ENCODE data around the gene EML5. TPM values are rescaled to one million over a fixed set of nuclear protein-coding genes. Genes with fewer than 3 reads are reported as not detected.

Gene EML5
- total RNA-seq, 1 donor from 2014 or later, result 0.49 TPM

DNA sequence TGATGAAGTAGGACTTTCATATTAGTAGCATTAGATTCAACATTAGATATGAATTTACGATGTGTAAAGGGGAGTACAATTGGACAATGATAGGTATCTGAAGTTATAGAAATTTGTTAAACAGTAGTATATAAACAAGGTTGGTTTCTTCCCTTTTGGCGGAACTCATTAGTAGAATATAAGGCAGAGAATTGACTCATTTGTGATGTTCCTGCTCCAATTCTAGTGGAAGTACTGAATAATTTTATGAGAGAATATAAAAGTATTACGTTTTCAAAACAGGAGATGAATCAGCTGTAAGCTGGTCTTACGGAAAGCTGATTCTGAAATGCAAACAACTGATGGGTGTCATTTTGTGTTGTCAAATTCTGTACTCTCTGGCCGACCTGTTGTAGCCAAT, 216.5 kb downstream of the EML5 start:
- peaks cover 11 to 84% of the 10 kb centered on the region in 2 donors for H3K36me3 ChIP-seq
- no peaks in the 10 kb centered on the region for H3K9me3 ChIP-seq
- no peaks in the 10 kb centered on the region for H3K4me1 ChIP-seq
- DNase-seq (ENCODE audit: extremely low spot score in 2 of 2), result no peak
- intact Hi-C loops (cut with DNase I), result no loop called here
- TF ChIP-seq, protein P1, sequence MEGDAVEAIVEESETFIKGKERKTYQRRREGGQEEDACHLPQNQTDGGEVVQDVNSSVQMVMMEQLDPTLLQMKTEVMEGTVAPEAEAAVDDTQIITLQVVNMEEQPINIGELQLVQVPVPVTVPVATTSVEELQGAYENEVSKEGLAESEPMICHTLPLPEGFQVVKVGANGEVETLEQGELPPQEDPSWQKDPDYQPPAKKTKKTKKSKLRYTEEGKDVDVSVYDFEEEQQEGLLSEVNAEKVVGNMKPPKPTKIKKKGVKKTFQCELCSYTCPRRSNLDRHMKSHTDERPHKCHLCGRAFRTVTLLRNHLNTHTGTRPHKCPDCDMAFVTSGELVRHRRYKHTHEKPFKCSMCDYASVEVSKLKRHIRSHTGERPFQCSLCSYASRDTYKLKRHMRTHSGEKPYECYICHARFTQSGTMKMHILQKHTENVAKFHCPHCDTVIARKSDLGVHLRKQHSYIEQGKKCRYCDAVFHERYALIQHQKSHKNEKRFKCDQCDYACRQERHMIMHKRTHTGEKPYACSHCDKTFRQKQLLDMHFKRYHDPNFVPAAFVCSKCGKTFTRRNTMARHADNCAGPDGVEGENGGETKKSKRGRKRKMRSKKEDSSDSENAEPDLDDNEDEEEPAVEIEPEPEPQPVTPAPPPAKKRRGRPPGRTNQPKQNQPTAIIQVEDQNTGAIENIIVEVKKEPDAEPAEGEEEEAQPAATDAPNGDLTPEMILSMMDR (IDR thresholded peaks at IDR 0.05), result no peak
- no peak for TF ChIP-seq POLR2AphosphoS5 (IDR thresholded peaks at IDR 0.05; ENCODE audit: insufficient read depth in 1 of 2, low read depth in 1 of 2)
- no peak for TF ChIP-seq POLR2A (IDR thresholded peaks at IDR 0.05)
- no peak overlapping the region for H3K4me3 ChIP-seq
- H3K27ac ChIP-seq, result no peak overlapping the region
- H3K27me3 ChIP-seq, result no peaks in the 10 kb centered on the region

DNA sequence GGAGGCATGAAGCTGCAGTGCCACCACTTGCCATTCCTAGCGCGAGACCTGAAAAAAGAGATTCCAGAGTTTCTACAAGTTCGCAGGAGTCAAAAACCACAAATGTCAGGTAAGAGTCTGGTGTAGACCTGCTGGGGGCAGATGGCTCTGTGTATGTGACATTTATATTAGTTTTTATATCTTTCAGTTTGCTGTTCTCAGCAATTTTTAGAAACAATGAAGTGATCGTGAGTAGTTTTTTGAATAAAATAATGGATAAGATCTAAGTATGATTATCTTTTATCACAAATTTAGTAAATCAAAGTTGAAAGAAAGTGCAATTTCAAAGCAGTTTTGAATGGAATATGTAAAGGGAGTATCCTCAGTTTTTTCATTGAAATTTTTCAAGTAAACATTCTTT, 220.6 kb downstream of the EML5 start:
- H3K27ac ChIP-seq, result no peak overlapping the region
- intact Hi-C loops (cut with DNase I), result no loop called here
- TF ChIP-seq, protein P1 (IDR thresholded peaks at IDR 0.05), result no peak
- TF ChIP-seq POLR2A (IDR thresholded peaks at IDR 0.05), result no peak
- no peak for TF ChIP-seq POLR2AphosphoS5 (IDR thresholded peaks at IDR 0.05; ENCODE audit: insufficient read depth in 1 of 2, low read depth in 1 of 2)
- no peaks in the 10 kb centered on the region for H3K27me3 ChIP-seq
- H3K9me3 ChIP-seq, result no peaks in the 10 kb centered on the region
- no peak for DNase-seq (ENCODE audit: extremely low spot score in 2 of 2)
- no peak overlapping the region for H3K4me3 ChIP-seq
- peaks cover 4 to 84% of the 10 kb centered on the region in 2 donors for H3K36me3 ChIP-seq
- no peaks in the 10 kb centered on the region for H3K4me1 ChIP-seq

DNA sequence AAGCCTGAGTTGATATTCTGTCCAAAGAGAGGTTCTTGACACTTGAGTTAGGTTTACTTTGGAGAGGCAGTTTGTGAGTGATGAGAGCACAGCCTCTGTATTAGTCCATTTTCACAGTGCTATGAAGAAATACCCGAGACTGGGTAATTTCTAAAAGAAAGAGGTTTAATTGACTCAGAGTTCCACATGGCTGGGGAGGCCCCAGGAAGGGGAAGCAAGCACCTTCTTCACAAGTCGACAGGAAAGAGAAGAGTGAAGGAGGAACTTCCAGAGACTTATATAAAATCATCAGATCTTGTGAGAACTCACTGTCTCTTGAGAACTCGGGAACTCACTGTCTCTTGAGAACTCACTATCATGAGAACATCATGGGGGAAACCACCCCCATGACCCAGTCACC, 224.6 kb downstream of the EML5 start:
- Histone ChIP-seq H3K4me3 (no peak overlapping the region), H3K27ac (no peak overlapping the region), H3K36me3 (peaks cover 0 to 46% of the 10 kb centered on the region in 2 donors), H3K9me3 (no peaks in the 10 kb centered on the region), H3K4me1 (peaks cover 19% of the 10 kb centered on the region), H3K27me3 (no peaks in the 10 kb centered on the region)
- intact Hi-C loops (cut with DNase I), result no loop called here
- TF ChIP-seq, protein P1 (IDR thresholded peaks at IDR 0.05), result no peak
- TF ChIP-seq POLR2AphosphoS5 (IDR thresholded peaks at IDR 0.05; ENCODE audit: insufficient read depth in 1 of 2, low read depth in 1 of 2) (no peak), POLR2A (IDR thresholded peaks at IDR 0.05) (no peak)
- no peak for DNase-seq (ENCODE audit: extremely low spot score in 2 of 2)

DNA sequence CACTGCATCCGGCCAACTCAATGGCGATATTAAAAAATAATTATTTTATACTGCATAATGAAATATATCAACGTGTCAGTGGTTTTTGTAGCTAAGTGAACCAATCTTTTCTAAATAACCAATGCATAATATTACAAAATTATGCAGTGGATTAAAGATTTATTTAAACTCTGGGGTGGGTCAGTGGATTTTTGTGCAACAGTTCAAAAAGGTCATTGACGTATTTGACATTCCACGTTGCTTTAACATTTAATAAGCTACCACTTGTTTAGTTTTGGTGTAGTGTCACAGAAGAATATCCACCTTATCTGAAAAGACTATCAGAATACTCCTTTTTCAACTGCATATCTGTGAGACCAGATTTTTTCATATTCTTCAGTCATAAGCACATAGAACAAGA, 227.3 kb downstream of the EML5 start:
- intact Hi-C loops (cut with DNase I), result no loop called here
- H3K27ac ChIP-seq, result no peak overlapping the region
- H3K4me3 ChIP-seq, result no peak overlapping the region
- H3K36me3 ChIP-seq, result peaks cover 0 to 25% of the 10 kb centered on the region in 2 donors
- H3K4me1 ChIP-seq, result peaks cover 25% of the 10 kb centered on the region
- no peak for DNase-seq (ENCODE audit: extremely low spot score in 2 of 2)
- TF ChIP-seq POLR2AphosphoS5 (IDR thresholded peaks at IDR 0.05; ENCODE audit: insufficient read depth in 1 of 2, low read depth in 1 of 2), result no peak
- TF ChIP-seq POLR2A (IDR thresholded peaks at IDR 0.05), result no peak
- TF ChIP-seq, protein P1 (IDR thresholded peaks at IDR 0.05), result no peak
- H3K27me3 ChIP-seq, result no peaks in the 10 kb centered on the region
- no peaks in the 10 kb centered on the region for H3K9me3 ChIP-seq

DNA sequence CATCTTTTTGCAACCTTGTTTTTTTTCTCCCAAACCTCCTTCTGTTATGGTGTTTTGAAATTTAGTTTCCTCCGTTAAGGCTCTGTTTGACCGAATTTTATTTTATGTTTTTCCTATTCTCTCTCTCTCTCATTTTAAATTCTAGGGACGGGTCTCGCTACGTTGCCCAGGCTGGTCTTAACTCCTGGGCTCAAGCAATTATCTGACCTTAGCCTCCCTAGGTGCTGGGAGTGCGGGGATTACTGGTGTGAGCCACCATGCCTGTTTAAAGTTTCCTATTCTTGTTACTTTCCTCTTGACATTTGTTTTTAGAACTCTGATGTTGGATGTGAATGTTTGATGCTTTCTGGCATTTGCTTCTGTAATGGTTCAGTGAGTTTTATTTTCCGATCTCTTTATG, 228.9 kb downstream of the EML5 start:
- TF ChIP-seq POLR2A (IDR thresholded peaks at IDR 0.05) (no peak), POLR2AphosphoS5 (IDR thresholded peaks at IDR 0.05; ENCODE audit: insufficient read depth in 1 of 2, low read depth in 1 of 2) (no peak)
- TF ChIP-seq, protein P1 (IDR thresholded peaks at IDR 0.05), result no peak
- no peak for DNase-seq (ENCODE audit: extremely low spot score in 2 of 2)
- intact Hi-C loops (cut with DNase I), result no loop called here
- Histone ChIP-seq H3K36me3 (peaks cover 0 to 14% of the 10 kb centered on the region in 2 donors), H3K4me3 (peak overlapping the region; percentile 92 to 99), H3K27me3 (no peaks in the 10 kb centered on the region), H3K4me1 (peaks cover 25% of the 10 kb centered on the region), H3K27ac (peak overlapping the region; percentile 86), H3K9me3 (no peaks in the 10 kb centered on the region)

All from vagina (tissue), 2 donors.